HL-60/S4 treated with retinoic acid at 250 ng/mL for 4 days and 3 days (cell line): ENCODE measurements around the gene ETS1.

Experiments
- in situ Hi-C: fragments of 300-500 bp; cut with MboI; formaldehyde crosslinking; loops from 2 replicates; pipeline ENCODE4 v1.7.0; 2022; ENCODE audit warnings: low sequenced_read_pairs

Gene ETS1

GRCh38 chr11:128575174-128575960, 12.0 kb downstream of the ETS1 start:
- in situ Hi-C loops = no loop called here

GRCh38 chr11:128574576-128575011, 12.8 kb downstream of the ETS1 start:
- in situ Hi-C loops = no loop called here

DNA sequence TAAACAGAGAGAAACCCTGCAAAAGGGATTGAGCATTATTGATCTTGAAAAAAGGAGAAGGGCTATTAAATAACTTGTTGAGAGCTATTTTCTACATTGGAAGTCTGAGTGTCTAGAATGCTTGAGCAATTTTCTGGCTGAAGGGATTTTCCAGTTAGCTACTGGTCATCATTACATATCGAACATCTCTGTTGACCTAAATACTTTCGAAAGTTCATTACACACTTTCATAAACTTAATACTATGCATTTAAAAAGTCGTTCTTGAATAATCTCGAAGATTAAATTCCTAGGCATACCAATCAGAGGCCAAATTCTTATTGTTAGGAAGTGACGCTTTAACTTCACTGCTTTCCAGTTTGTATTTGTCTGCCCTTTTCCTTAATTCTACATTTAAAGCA, 13.7 kb downstream of the ETS1 start:
- in situ Hi-C loops = no loop called here

DNA sequence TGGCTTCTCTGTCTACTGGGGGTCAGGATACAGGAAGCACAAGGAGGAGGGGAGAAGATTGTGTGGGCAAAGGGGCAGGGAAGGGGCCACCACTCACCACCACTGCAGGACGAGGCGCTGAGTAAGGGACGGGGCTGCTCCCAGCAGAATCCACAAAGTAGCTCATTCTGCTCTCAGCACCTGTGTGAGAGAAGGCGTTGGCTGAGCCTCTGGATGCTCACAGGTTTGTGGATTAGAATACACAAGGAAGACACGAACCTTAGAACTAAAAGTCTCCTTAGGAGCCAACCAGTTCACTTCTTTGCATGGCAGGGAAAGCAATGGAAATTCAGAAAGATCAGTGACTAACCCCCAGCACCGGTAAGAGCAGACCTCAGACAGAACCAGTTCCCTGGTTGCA, 14.4 kb downstream of the ETS1 start:
- in situ Hi-C loops = no loop called here

GRCh38 chr11:128570632-128571031, 16.7 kb downstream of the ETS1 start:
- in situ Hi-C loops = no loop called here

- in situ Hi-C loops = no loop called here
These were observed 18.1 kb downstream of the ETS1 start for GRCh38 chr11:128569291-128569690.

GRCh38 chr11:128568166-128568778, 19.1 kb downstream of the ETS1 start:
- in situ Hi-C loops = no loop called here

DNA sequence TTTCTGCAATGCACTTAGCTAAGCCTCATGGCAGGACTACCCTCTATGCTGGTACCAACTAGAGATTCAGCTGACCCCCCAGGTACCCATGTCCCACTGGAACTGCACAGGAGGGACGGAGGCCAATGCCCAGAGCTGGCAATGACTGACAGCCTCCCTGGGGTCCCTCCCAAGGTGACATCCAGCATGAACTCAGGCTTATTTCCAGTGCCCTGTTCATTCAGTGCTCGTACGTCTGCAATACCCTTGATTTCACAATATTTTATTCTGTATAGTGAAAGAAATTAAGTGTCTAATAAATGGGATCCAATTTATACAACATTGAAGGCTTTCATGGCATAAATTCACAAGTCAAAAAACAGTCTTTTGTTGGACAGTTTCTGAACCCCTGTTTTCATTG, 20.2 kb downstream of the ETS1 start:
- in situ Hi-C loops = no loop called here

DNA sequence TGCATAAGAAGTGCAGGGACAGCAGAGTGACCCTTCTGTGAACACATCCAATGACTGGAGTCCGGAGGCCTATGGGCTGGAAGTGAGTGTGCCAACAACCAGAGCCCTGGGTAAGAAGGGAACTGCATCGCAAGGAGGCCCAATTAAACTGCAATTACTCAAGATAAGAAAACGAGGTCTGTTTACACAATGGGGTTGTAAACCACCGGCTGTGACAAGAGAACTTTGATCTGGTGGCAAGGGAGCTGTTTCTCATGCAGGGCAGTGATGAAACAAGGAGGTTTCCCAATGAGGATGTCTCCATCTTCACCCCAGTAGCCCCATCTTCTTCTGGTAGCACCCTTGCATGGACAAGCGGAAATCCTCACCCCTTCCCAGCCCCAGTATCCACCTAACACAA, 21.5 kb downstream of the ETS1 start:
- in situ Hi-C loops = no loop called here

DNA sequence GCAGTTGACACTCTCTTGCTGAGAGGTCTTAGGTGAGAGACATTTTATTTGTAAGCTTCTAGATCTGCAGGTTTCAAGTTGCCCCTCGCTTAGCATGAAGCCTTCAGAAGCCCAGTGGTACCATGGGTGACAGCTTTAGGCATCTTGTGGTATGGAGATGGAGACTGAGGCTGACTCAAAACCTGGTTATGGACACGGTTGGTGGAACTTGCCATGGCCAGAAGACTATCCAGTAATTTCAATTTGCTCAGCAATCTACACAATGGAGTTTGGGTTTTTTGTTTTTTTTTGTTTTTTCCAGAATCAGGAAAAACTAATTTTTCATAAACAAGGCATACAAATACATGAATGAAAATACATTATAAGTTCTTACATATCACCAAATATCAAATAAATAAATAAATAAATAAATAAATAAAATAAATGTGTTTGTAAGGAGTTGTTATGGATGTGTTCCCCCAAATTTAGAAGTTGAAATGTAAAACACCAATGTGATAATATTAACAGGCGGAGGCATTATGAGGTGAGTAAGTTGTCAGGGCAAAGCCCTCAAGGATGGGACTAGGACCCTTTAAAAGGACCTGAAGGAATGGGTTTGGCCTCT, 22.6 kb downstream of the ETS1 start:
- in situ Hi-C loops = no loop called here

- in situ Hi-C loops = no loop called here
These were observed 23.3 kb downstream of the ETS1 start for GRCh38 chr11:128563942-128564641.

- in situ Hi-C loops = no loop called here
These were observed 24.1 kb downstream of the ETS1 start for GRCh38 chr11:128563308-128563707.

GRCh38 chr11:128559496-128560103, 27.8 kb downstream of the ETS1 start:
- in situ Hi-C loops = no loop called here

DNA sequence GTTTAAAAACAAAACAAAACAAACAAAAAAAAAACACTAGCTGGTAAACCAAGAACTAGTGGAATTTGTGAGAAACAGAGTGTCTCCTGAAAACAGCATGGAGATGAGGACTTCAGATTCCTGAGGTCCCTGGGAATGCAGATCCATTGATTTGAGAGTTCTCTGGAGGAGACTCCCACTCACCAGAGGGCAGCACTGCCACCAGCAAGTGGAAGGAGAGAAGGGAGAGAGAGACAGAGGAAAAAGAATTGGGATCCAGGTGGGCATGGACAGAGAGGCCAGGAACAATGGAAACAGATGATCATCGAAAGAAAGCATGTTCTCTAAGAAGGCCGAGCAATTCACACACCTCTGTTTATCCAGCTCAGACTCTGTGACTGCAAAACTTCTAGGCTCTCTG, 31.8 kb downstream of the ETS1 start:
- in situ Hi-C loops = no loop called here

DNA sequence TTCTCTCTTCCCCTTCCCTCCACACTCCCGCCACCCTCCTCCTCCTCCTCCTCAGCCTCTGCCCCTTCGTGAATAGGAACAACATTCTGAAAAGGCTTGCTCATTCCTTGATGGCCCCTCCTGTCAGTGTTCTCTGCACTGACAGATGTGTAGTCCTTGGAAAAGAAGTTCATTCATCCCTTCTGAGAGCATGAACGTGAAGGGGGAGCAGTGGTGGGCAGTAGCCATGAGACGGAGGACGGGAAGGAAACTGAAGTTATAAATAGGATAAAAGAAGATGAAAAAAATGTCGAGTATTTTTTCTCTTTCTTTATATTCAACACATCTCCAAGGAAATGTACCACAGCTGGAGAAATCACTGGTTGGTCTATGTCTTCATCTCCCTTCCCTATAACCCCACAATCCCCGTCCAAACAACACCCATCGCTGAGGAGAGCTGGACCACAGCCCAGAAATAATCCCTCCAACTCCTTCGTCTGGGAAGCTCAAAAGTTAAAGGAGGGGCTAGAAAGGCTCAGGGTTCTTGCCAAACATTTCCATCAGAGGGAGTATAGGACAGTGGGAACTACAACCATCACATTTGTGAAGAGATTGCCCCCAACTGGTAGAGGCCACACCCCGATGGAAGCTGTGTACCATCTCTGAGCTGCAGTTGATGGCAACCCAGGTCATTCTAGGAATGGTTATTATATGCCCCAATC, 33.5 kb downstream of the ETS1 start:
- in situ Hi-C loops = no loop called here

GRCh38 chr11:128552783-128553661, 34.3 kb downstream of the ETS1 start:
- in situ Hi-C loops = no loop called here

DNA sequence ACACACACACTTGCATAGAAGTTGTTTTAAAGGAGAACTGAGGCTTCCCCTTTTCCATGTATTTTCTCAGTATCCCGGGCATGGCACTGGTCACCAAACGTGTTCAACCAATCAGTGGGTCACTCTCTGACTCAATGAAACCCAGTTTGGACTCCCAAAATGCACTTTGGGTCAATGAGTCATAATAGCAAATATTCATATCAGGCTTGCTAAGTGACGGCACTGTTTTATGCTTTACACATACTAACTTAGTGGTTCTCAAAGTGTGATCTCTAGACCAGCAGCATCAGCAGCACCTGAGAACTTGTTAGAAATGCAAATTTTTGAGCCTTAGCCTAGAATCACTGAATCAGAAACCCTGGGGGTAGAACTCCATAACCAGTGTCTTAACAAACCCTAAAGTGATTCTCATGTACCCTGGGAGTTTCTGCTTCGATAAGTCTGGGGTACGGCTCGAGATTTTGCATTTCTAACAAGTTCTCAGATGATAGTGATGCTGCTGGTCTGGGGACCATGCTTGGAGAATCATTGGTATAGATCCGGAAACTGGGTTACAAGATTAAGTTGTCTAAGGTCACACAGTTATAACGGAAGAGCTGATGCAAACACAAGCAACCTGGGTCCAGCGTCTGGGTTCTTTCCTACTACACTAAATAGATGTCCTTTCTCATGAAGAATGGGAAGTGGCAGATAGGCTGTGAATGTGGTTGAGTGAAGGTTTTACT, 35.6 kb downstream of the ETS1 start:
- in situ Hi-C loops = no loop called here

DNA sequence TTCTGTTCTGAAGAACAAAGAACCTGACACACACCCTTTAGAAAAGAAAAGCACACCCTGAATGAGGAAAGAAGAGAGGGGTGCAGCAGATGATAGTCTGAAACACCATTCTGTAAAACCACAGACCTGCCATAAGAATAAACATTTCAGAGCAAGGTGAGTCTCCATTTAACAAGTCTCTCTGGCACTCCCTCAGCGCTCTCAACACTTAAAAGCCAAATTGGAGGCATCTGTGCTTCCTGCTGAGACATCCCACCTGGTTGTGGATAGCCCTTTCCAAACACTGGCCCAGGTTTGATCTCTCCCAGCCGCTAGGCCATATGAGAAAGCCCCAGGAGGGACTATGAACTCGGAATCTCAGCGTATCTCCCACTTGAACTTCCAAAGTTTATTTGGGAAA, 36.3 kb downstream of the ETS1 start:
- in situ Hi-C loops = no loop called here

DNA sequence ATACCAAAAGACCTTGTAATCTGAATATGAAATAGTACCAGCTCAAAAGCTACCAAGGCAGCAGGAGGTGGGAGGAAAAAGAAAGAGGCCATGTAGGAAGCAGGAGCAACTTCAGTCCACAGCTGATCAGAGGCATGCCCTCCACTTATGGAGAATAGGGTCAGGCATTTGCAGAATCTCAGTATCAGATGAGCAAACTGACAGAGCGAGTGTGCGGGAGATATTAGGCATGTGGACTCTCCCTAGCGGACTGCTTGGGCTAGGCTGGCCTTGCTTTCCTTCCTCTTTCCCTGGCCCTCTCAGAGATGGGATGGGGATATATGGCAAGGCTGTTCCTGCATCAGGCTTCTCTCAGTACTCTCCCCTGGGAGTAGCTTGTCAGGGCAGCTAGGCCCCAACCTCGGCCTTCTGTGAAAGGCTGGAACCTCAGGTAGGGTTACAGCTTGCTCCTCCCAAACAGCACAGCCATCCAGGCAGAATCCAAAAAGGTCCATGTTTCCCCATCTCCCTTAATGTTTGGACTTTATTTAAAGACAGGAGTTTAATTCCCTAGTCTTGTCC, 37.0 kb downstream of the ETS1 start:
- in situ Hi-C loops = no loop called here
